Esophagus (tissue), 2 donors: ENCODE measurements around the gene NKAIN1. TPM values are rescaled to one million over a fixed set of nuclear protein-coding genes. Genes with fewer than 3 reads are reported as not detected.

ENCODE experiments used
- H3K27ac ChIP-seq, 2 donors: one replicate each; pipeline ENCODE4 v1.5.1; 2013; ENCODE audit warnings: low read depth in 2 of 2, mild to moderate bottlenecking in 2 of 2, inconsistent platforms in 1 of 2, low read length in 1 of 2, moderate library complexity in 1 of 2
- H3K27me3 ChIP-seq, 2 donors: one replicate each; pipeline ENCODE4 v1.6.1; 2013; ENCODE audit warnings: low read length in 2 of 2, control low read depth in 1 of 2, mild to moderate bottlenecking in 1 of 2; ENCODE audit not compliant: insufficient read depth in 2 of 2, control insufficient read depth in 1 of 2
- H3K36me3 ChIP-seq, 2 donors: one replicate each; pipeline ENCODE4 v1.6.1; 2013; ENCODE audit warnings: low read length in 1 of 2; ENCODE audit not compliant: control insufficient read depth in 2 of 2, insufficient read depth in 2 of 2
- H3K4me1 ChIP-seq, 2 donors: one replicate each; pipeline ENCODE4 v1.6.1; 2013; ENCODE audit warnings: low read length in 1 of 2; ENCODE audit not compliant: control insufficient read depth in 2 of 2, insufficient read depth in 2 of 2
- H3K4me3 ChIP-seq, 2 donors: one replicate each; pipeline ENCODE4 v1.5.1; 2013; ENCODE audit warnings: low read length in 2 of 2, mild to moderate bottlenecking in 2 of 2, low read depth in 1 of 2, moderate library complexity in 1 of 2
- H3K9me3 ChIP-seq, 2 donors: one replicate each; pipeline ENCODE4 v1.6.1; 2013; ENCODE audit warnings: mild to moderate bottlenecking in 2 of 2, low read depth in 1 of 2, low read length in 1 of 2, moderate library complexity in 1 of 2; ENCODE audit not compliant: control insufficient read depth in 2 of 2, insufficient read depth in 1 of 2
- WGBS, 2 donors: extraction: QIAGEN DNeasy Blood & Tissue Kit; methylation state at CpG; one replicate each; pipeline ENCODE4 v1.1.7; 2013; 5-methylcytosine and 5-hydroxymethylcytosine counted together
- polyA plus RNA-seq, 2 donors: library from polyadenylated mRNA; stranded (reverse); fragments of 200-250 nt; gene quantifications; one replicate each; pipeline ENCODE4 v1.2.3, GENCODE V29; 2013
- donor health status: healthy with polysubstance abuse.
- donor health status: Bipolar disorder and iron deficiency.

NKAIN1 gene
- polyA plus RNA-seq, 2 donors = 0.16 to 0.38 TPM

DNA sequence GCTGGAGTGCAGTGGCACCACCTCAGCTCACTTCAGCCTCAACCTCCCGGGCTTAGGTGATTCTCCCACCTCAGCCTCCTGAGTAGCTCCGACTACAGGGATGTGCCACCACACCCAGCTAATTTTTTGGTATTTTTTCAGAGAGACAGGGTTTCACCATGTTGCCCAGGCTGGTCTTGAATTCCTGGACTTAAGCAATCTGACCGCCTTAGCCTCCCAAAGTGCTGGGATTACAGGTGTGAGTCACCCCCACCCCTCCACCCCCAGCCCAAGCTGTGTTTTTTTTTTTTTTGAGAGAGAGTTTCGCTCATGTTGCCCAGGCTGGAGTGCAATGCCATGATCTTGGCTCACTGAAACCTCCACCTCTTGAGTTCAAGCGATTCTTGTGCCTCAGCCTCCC, 75.4 kb downstream of the NKAIN1 start:
- no peak overlapping the region for H3K27ac ChIP-seq
- no peaks in the 10 kb centered on the region for H3K27me3 ChIP-seq
- no peaks in the 10 kb centered on the region for H3K9me3 ChIP-seq
- H3K4me1 ChIP-seq = no peaks in the 10 kb centered on the region
- no peak overlapping the region for H3K4me3 ChIP-seq
- H3K36me3 ChIP-seq = no peaks in the 10 kb centered on the region
- 66 to 73% methylated on average over 5 of the region's 5 CpGs for WGBS, 2 donors

DNA sequence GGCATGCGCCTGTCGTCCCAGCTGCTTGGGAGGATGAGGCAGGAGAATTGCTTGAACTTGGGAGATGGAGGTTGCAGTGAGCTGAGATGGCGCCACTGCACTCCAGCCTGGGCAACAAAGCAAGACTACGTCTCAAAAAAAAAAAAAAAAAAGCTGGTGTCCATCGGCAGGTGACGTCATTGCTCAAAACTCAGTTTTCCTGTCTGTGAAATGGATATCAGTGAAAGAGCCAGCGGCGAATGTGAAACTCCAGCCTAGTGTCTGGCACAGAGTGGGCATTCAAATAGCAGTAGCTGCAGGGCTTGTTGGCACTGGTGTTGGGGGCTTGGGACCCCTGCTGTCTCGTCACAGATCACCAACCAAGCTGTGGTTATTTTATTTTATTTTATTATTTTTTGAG, 75.8 kb downstream of the NKAIN1 start:
- no peak overlapping the region for H3K27ac ChIP-seq
- H3K27me3 ChIP-seq = no peaks in the 10 kb centered on the region
- H3K4me1 ChIP-seq = no peaks in the 10 kb centered on the region
- 83 to 92% methylated on average over 9 of the region's 9 CpGs for WGBS, 2 donors
- H3K4me3 ChIP-seq = no peak overlapping the region
- no peaks in the 10 kb centered on the region for H3K36me3 ChIP-seq
- H3K9me3 ChIP-seq = no peaks in the 10 kb centered on the region

DNA sequence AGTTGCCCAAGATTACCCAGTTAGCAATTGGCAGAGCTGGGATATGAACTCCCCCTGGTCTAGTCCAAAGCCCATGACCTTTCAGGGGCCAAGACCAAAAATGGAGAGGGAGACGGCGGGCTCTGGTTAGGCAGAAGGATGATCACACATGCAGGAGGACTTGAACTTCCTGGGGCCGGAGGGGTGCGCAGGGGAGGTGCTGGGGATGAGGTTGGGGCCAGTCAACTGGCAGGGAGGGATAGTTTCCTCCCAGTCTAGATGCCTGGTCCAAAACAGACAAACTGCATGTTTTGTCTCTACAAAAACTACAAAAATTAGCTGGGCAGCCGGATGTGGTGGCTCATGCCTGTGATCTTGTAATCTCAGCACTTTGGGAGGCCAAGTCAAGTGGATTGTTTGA, 78.1 kb downstream of the NKAIN1 start:
- Histone ChIP-seq H3K4me3 (no peak overlapping the region), H3K4me1 (no peaks in the 10 kb centered on the region), H3K36me3 (no peaks in the 10 kb centered on the region), H3K27me3 (no peaks in the 10 kb centered on the region), H3K9me3 (no peaks in the 10 kb centered on the region), H3K27ac (no peak overlapping the region)
- WGBS, 2 donors = 87 to 90% methylated on average over 5 of the region's 5 CpGs

DNA sequence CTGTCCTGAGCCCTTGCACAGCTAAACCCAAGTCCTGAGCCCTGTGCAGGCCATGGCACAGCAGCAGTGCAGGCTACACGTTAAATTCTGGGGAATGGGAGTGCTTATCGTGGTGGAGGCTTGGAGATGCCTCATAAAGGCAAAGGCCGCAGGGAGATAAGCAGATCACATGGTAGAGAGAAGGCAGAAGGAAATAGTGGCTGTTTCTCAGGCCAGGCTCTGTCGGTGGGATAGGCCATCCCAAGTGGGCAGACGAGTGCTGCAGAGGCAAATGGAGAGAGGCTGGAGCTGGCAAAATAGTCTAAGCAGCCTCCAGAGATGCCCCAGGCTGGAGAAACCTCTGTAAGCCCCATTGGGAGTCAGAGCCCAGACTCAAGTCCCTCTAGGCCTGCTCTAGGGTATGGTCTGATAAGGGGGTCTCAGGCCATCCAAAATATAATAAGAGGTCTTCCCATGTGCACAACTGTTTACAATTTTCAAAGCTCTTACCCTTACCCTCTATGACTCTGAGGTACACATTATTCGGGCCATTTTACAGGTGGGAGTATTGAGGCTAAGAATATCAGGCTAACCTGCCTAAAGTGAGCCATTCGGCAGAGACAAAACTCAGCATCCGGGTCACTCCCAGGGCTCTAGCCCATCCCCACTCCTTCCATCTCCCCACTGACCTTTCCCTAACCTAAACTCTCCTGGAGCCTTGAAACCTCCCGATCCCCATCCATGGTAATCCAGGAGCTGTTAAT, 79.6 kb downstream of the NKAIN1 start:
- Histone ChIP-seq H3K4me1 (no peaks in the 10 kb centered on the region), H3K27me3 (no peaks in the 10 kb centered on the region), H3K9me3 (no peaks in the 10 kb centered on the region), H3K4me3 (no peak overlapping the region), H3K36me3 (no peaks in the 10 kb centered on the region), H3K27ac (no peak overlapping the region)
- 80 to 83% methylated on average over 9 of the region's 9 CpGs for WGBS, 2 donors

DNA sequence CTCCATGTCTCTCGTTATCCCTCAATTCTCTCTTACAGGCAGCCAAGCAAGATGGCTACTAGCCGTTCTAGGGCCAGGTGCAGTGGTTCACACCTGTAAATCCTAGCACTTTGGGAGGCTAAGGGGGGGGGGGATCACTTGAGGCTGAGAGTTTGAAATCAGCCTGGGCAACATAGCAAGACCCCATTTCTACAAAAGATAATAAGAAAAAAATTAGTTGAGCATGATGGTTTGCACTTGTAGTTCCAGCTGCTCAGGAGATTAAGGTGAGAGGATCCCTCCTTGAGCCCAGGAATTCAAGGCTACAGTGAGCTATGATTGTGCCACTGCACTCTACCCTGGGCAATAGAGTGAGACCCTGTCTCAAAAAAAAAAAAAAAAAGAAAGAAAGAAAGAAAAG, 80.4 kb downstream of the NKAIN1 start:
- no peak overlapping the region for H3K27ac ChIP-seq
- H3K9me3 ChIP-seq = no peaks in the 10 kb centered on the region
- H3K27me3 ChIP-seq = no peaks in the 10 kb centered on the region
- no peaks in the 10 kb centered on the region for H3K4me1 ChIP-seq
- 84 to 90% methylated on average over 2 of the region's 2 CpGs for WGBS, 2 donors
- no peaks in the 10 kb centered on the region for H3K36me3 ChIP-seq
- no peak overlapping the region for H3K4me3 ChIP-seq

DNA sequence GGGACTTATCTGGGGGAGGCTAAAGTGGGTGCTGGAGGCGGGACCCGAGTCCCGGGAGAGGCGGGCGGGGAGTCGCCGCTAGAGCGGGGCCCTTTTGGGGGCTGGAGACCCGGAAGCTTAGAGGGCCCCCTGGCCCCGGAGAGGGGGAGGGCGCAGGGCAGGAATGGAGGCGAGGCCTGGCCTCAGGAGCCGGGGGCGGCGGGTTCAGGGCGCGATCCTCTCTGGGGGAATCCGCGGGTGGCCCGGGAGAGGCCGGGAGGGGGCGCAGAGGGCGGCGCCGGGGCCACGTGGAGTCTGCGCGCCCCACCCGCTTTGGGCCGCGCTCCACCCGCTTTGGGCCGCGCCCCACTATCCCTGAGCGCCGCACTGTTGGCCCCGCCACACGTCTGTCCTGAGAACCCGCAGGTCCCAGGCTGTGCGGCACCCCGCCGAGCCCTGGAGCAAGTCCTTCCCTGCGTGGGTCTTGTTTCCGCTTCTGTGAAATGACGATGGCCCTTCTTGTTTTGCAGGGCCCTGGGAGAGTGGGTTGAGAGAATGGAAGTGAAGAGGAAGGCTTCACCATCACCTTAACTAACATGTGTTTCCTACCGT, 84.4 kb downstream of the NKAIN1 start:
- Histone ChIP-seq H3K9me3 (no peaks in the 10 kb centered on the region), H3K4me1 (no peaks in the 10 kb centered on the region), H3K36me3 (no peaks in the 10 kb centered on the region), H3K4me3 (peak overlapping the region; percentile 64 to 68), H3K27ac (peak overlapping the region; percentile 96 to 98), H3K27me3 (no peaks in the 10 kb centered on the region)
- 0 to 1% methylated on average over 19 to 46 of the region's 46 CpGs for whole genome bisulfite sequencing, 2 donors

DNA sequence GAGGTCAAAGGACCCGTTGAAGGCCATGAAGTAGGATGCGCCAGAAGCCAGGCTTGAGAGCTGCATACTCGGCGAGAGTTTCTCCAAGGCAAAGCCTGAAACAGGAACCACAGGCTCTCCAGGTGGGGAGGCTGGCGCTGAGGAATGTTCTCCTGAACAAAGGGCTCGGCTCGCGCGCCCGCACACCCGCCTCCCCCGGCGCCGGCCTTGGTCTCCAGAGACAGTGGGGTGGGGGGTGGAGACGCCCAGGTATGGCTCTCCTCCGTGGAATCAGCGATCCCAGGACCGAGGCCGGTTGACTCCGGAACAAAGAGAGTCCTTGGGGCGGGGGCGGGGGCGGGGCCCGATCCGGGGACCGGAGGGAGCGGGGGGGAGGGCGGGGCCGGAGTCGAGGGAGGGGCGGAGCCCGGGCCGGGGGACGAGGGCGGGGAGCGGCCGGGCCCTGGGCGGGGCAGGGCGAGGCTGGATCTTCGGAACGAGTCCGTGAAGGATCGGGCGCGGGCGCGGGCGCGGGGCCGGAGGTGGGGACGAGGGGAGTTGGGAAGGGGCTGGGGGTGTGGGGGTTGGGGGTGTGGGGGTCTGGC, 85.0 kb downstream of the NKAIN1 start:
- peak overlapping the region; percentile 96 to 98 for H3K27ac ChIP-seq
- no peaks in the 10 kb centered on the region for H3K4me1 ChIP-seq
- peak overlapping the region; percentile 64 to 68 for H3K4me3 ChIP-seq
- WGBS, 2 donors = 3% methylated on average over 28 to 51 of the region's 51 CpGs
- H3K27me3 ChIP-seq = no peaks in the 10 kb centered on the region
- H3K9me3 ChIP-seq = no peaks in the 10 kb centered on the region
- no peaks in the 10 kb centered on the region for H3K36me3 ChIP-seq

DNA sequence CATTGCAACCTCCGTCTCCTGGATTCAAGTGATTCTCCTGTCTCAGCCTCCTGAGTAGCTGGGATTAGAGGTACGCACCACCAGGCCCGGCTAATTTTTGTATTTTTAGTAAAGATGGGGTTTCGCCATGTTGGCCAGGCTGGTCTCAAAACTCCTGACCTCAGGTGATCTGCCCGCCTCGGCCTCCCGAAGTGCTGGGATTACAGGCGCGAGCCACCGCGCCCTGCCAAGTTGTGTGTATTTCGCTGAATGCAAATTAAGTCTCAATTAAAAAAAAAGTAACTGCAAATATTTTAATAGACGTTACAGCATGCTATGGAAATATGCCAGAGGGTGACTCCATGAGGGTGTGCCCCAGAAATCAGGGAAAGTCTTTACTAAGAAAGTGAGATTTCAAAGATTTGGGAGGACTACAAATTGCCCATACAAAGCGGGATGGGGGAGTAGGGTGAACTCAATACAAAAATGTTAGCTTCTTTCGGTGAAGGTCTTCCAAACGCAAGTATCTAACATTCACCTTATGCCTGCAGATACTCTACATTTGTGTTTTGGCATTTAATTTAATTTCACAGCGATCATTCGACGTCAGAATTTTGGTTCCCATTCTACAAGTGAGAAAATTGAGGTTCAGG, 85.6 kb downstream of the NKAIN1 start:
- no peaks in the 10 kb centered on the region for H3K27me3 ChIP-seq
- WGBS, 2 donors = 55 to 70% methylated on average over 19 of the region's 19 CpGs
- no peaks in the 10 kb centered on the region for H3K36me3 ChIP-seq
- peak overlapping the region; percentile 95 to 98 for H3K27ac ChIP-seq
- H3K4me3 ChIP-seq = peak overlapping the region in 1 of 2 donors; percentile 68
- H3K9me3 ChIP-seq = no peaks in the 10 kb centered on the region
- H3K4me1 ChIP-seq = no peaks in the 10 kb centered on the region

DNA sequence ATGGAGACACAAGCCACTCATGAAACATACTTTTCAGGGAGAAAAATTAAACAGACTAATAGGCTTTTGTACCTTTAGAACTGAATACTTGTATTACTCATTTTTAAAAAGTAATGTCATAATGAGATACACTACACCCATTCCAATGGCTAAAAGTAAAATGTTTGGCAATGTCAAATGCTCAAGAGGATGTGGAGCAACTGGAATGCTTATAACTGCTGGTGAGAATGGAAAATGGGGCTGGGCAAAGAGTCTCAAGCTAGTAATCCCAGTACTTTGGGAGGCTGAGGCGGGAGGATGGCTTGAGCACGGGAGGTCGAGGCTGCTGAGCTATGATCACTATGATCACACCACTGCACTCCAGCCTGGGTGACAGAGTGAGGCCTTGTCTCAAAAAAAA, 86.3 kb downstream of the NKAIN1 start:
- no peaks in the 10 kb centered on the region for H3K36me3 ChIP-seq
- no peaks in the 10 kb centered on the region for H3K27me3 ChIP-seq
- 93 to 94% methylated on average over 3 of the region's 3 CpGs for WGBS, 2 donors
- H3K4me1 ChIP-seq = no peaks in the 10 kb centered on the region
- no peak overlapping the region for H3K4me3 ChIP-seq
- no peaks in the 10 kb centered on the region for H3K9me3 ChIP-seq
- no peak overlapping the region for H3K27ac ChIP-seq
